ENCODE measurements around the gene ASAP3. TPM values are rescaled to one million over a fixed set of nuclear protein-coding genes. Genes with fewer than 3 reads are reported as not detected.

The ASAP3 gene
- total and polyA plus RNA-seq, 9 of the 15 experiments (the other 6 are each of a cell fraction or from before 2014, with no cell fraction given) = 1.7 to 31.2 (median 17.4) TPM

DNA sequence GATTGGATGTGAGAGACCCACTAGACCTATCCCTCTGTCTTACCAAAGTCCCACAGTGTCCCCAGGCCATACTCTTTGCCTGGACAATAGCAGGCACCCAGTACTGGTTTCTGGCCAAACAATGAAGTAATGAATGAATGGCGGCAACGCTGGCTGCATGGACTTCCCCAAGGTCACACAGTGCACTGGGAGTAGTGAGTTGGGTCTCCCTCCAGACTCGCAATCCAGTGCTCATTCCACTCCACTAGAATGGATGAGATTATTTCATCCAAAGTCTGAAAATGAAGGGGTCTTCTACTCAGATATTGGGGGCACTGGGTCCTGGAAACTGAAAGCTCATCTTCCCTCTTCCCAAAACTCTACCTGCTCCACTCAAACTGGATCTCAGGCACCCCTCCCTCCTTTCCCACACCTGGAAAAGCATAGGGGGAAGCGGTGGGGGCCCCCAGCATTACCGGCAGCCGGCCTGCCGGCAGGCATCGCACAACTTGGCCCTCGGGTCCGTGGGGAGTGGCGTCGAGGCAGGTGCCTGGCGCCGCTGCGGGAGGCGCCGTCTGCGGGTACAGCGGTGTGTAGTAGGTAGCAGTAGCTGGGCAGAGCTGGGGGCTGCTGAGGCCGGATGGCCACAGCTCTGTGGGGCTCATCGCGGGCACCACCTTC is 46.2 kb upstream of the ASAP3 start (continued):
- TF ChIP-seq, protein P1, sequence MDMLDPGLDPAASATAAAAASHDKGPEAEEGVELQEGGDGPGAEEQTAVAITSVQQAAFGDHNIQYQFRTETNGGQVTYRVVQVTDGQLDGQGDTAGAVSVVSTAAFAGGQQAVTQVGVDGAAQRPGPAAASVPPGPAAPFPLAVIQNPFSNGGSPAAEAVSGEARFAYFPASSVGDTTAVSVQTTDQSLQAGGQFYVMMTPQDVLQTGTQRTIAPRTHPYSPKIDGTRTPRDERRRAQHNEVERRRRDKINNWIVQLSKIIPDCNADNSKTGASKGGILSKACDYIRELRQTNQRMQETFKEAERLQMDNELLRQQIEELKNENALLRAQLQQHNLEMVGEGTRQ (CRISPR knock-in tag; IDR thresholded peaks at IDR 0.05) = no peak
- TF ChIP-seq ZNF444 (CRISPR knock-in tag; IDR thresholded peaks at IDR 0.05) (no peak), ZEB2 (IDR thresholded peaks at IDR 0.05) (no peak), CBFA2T3 (IDR thresholded peaks at IDR 0.05) (no peak), ZNF584 (CRISPR knock-in tag; IDR thresholded peaks at IDR 0.05; ENCODE audit: low read depth) (no peak), ADNP (tag; IDR thresholded peaks at IDR 0.05) (0 out of 2 replicates have a peak, but pooled peaks have one; percentile 21), FOXP1 (CRISPR knock-in tag; IDR thresholded peaks at IDR 0.05) (0 out of 2 replicates have a peak, but pooled peaks have one; percentile 56), MTF1 (CRISPR knock-in tag; IDR thresholded peaks at IDR 0.05; ENCODE audit: borderline replicate concordance) (no peak), HDAC6 (IDR thresholded peaks at IDR 0.05; ENCODE audit: low read depth, low read length) (no peak), HDAC3 (IDR thresholded peaks at IDR 0.05; ENCODE audit: borderline replicate concordance, partially characterized antibody) (no peak), MEIS2 (IDR thresholded peaks at IDR 0.05; ENCODE audit: partially characterized antibody) (no peak), PHF8 (IDR thresholded peaks at IDR 0.05; ENCODE audit: borderline replicate concordance, low read length) (0 out of 2 replicates have a peak, but pooled peaks have one; percentile 3), ZC3H4 (CRISPR knock-in tag; IDR thresholded peaks at IDR 0.05; ENCODE audit: borderline replicate concordance) (no peak), CBX3 (IDR thresholded peaks at IDR 0.05; ENCODE audit: borderline replicate concordance in 1 of 2, low read length in 2 of 2) (peak in 1 of 2 experiments; percentile 57; a peak in 1 of 3 replicates)
- TF ChIP-seq, protein P2, sequence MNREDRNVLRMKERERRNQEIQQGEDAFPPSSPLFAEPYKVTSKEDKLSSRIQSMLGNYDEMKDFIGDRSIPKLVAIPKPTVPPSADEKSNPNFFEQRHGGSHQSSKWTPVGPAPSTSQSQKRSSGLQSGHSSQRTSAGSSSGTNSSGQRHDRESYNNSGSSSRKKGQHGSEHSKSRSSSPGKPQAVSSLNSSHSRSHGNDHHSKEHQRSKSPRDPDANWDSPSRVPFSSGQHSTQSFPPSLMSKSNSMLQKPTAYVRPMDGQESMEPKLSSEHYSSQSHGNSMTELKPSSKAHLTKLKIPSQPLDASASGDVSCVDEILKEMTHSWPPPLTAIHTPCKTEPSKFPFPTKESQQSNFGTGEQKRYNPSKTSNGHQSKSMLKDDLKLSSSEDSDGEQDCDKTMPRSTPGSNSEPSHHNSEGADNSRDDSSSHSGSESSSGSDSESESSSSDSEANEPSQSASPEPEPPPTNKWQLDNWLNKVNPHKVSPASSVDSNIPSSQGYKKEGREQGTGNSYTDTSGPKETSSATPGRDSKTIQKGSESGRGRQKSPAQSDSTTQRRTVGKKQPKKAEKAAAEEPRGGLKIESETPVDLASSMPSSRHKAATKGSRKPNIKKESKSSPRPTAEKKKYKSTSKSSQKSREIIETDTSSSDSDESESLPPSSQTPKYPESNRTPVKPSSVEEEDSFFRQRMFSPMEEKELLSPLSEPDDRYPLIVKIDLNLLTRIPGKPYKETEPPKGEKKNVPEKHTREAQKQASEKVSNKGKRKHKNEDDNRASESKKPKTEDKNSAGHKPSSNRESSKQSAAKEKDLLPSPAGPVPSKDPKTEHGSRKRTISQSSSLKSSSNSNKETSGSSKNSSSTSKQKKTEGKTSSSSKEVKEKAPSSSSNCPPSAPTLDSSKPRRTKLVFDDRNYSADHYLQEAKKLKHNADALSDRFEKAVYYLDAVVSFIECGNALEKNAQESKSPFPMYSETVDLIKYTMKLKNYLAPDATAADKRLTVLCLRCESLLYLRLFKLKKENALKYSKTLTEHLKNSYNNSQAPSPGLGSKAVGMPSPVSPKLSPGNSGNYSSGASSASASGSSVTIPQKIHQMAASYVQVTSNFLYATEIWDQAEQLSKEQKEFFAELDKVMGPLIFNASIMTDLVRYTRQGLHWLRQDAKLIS (CRISPR knock-in tag; IDR thresholded peaks at IDR 0.05) = no peak
- TF ChIP-seq, protein P3, sequence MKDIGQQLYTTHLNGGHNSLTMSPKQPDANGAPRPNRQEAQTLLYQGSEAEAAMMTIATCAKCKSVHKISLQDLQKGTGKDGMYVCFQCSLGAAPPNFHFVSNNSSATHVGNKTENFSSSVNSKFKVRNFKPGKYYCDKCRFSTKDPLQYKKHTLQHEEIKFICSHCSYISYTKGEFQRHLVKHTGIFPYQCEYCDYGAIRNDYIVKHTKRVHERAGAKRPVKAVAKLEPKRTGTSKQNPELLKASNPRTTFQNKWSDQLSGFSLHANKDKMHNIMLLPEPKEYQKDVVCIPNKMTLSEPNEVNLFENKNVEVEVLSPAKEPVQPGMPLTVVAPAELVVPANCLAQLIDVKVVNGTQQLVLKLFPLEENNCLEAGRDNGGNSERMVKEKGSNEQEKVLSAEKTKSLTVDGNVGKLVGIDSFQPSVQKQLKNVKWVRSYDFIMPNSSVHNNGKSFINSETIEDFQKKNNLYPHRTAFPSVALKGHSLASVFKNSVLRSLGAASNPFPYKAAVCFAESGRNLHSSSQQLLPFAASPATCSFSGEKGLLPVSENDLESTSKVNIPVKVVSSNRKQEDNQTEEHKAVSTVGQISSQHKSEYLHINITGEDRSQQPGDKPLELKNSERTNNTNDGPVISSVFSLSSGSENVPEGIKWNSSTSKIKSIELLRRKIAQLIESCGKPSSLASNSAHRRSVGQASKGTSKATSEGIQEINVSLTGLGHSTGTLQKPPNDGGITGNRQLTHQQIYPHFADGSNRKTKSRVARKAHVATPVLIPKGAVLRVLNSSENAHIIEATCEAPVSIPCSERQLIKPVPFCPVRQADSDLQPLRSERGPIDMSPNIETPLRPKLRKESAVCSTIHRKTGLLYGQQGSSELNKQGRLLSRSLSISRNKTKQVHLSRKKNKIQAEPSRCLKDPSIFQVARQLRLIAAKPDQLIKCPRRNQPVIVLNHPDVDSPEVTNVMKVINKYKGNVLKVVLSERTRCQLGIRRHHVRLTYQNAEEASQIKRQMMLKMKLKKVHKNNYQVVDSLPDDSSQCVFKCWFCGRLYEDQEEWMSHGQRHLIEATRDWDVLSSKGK (CRISPR knock-in tag; IDR thresholded peaks at IDR 0.05) = no peak
- TF ChIP-seq, protein P4, sequence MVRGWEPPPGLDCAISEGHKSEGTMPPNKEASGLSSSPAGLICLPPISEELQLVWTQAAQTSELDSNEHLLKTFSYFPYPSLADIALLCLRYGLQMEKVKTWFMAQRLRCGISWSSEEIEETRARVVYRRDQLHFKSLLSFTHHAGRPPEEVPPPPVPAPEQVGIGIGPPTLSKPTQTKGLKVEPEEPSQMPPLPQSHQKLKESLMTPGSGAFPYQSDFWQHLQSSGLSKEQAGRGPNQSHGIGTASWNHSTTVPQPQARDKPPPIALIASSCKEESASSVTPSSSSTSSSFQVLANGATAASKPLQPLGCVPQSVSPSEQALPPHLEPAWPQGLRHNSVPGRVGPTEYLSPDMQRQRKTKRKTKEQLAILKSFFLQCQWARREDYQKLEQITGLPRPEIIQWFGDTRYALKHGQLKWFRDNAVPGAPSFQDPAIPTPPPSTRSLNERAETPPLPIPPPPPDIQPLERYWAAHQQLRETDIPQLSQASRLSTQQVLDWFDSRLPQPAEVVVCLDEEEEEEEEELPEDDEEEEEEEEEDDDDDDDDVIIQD (CRISPR knock-in tag; IDR thresholded peaks at IDR 0.05) = no peak
